Measurements from ENCODE around the gene METTL21A. TPM values are rescaled to one million over a fixed set of nuclear protein-coding genes. Genes with fewer than 3 reads are reported as not detected.

The METTL21A gene
- total and polyA plus RNA-seq, 2 of the 13 experiments (the other 11 are each of a cell fraction or from before 2014, with no cell fraction given) = 42.4 to 61.2 TPM

GRCh38 chr2:207632575-207633493 lies 7.6 kb upstream of the METTL21A start (continued):
- TF ChIP-seq ZNF20 (CRISPR knock-in tag; IDR thresholded peaks at IDR 0.05) (no peak), ZNF644 (CRISPR knock-in tag; IDR thresholded peaks at IDR 0.05; ENCODE audit: low read depth) (no peak), JUND (CRISPR knock-in tag; IDR thresholded peaks at IDR 0.05) (0 out of 2 replicates have a peak, but pooled peaks have one; percentile 20), PLRG1 (conservative IDR thresholded peaks at IDR 0.05) (no peak), RBFOX2 (IDR thresholded peaks at IDR 0.05; ENCODE audit: low read depth, low read length) (no peak), SKIL (CRISPR knock-in tag; IDR thresholded peaks at IDR 0.05; ENCODE audit: borderline replicate concordance) (no peak), ZMYM3 (CRISPR knock-in tag; IDR thresholded peaks at IDR 0.05) (peak; percentile 67), ZNF430 (CRISPR knock-in tag; IDR thresholded peaks at IDR 0.05) (no peak), GABPA (IDR thresholded peaks at IDR 0.05; ENCODE audit: low read depth, low read length) (no peak), GABPA (CRISPR knock-in tag; IDR thresholded peaks at IDR 0.05; ENCODE audit: low read depth) (no peak), SOX6 (IDR thresholded peaks at IDR 0.05) (no peak), SOX6 (CRISPR knock-in tag; IDR thresholded peaks at IDR 0.05) (peak; percentile 65; the same call in 1 of the 2 replicates), NFATC3 (CRISPR knock-in tag; IDR thresholded peaks at IDR 0.05) (no peak), ASH2L (IDR thresholded peaks at IDR 0.05; ENCODE audit: insufficient read length, low read depth, low read length) (peak; percentile 51), ZBTB1 (CRISPR knock-in tag; IDR thresholded peaks at IDR 0.05; ENCODE audit: borderline replicate concordance) (no peak), SRSF4 (IDR thresholded peaks at IDR 0.05; ENCODE audit: low read depth, low read length, poor library complexity, severe bottlenecking) (no peak), ZNF609 (CRISPR knock-in tag; IDR thresholded peaks at IDR 0.05; ENCODE audit: borderline replicate concordance) (no peak), ZNF891 (CRISPR knock-in tag; IDR thresholded peaks at IDR 0.05) (no peak), NFE2L1 (CRISPR knock-in tag; IDR thresholded peaks at IDR 0.05; ENCODE audit: borderline replicate concordance) (no peak), ZNF576 (CRISPR knock-in tag; IDR thresholded peaks at IDR 0.05) (no peak), HDAC2 (CRISPR knock-in tag; IDR thresholded peaks at IDR 0.05) (0 out of 2 replicates have a peak, but pooled peaks have one; percentile 18), ZZZ3 (CRISPR knock-in tag; IDR thresholded peaks at IDR 0.05; ENCODE audit: borderline replicate concordance) (no peak), KMT2A (CRISPR knock-in tag; IDR thresholded peaks at IDR 0.05) (0 out of 2 replicates have a peak, but pooled peaks have one; percentile 24), ZNF670 (CRISPR knock-in tag; IDR thresholded peaks at IDR 0.05; ENCODE audit: borderline replicate concordance) (no peak)

Measured in HepG2 (cell line).